Lung (tissue), 12 donors: ENCODE results near the gene DMTF1. TPM values are rescaled to one million over a fixed set of nuclear protein-coding genes. Genes with fewer than 3 reads are reported as not detected.

Experiments
- ATAC-seq: fragments of 200-7000 bp; cut with Tn5 transposase; one replicate; pipeline ENCODE4 v1.9.1; 2020; ENCODE audit warnings: moderate number of reproducible peaks; ENCODE audit not compliant: insufficient read depth, low FRiP score
- DNase-seq, 3 donors: peaks; one replicate each; pipeline ENCODE4 v3.0.0-alpha.2; 2013 to 2017
- H3K27ac ChIP-seq, 2 donors: one replicate each; pipeline ENCODE4 v1.5.1; 2013; ENCODE audit warnings: mild to moderate bottlenecking in 2 of 2, moderate library complexity in 2 of 2, control low read depth in 1 of 2, inconsistent platforms in 1 of 2, low read depth in 1 of 2, low read length in 1 of 2
- H3K27me3 ChIP-seq, 3 donors: one replicate each; pipeline ENCODE4 v1.5.1; 2013; ENCODE audit warnings: low read length in 2 of 3; ENCODE audit not compliant: control insufficient read depth in 3 of 3, insufficient read depth in 3 of 3
- H3K36me3 ChIP-seq, 4 donors: one replicate each; pipeline ENCODE4 v1.5.1; 2013; ENCODE audit warnings: low read length in 4 of 4, mild to moderate bottlenecking in 1 of 4, moderate library complexity in 1 of 4; ENCODE audit not compliant: control insufficient read depth in 4 of 4, insufficient read depth in 4 of 4
- H3K4me1 ChIP-seq, 5 donors: one replicate each; pipeline ENCODE4 v1.5.1; 2013; ENCODE audit warnings: low read length in 5 of 5, mild to moderate bottlenecking in 2 of 5, moderate library complexity in 1 of 5; ENCODE audit not compliant: control insufficient read depth in 5 of 5, insufficient read depth in 5 of 5
- H3K4me3 ChIP-seq: one replicate; pipeline ENCODE4 v1.5.1; 2013; ENCODE audit warnings: mild to moderate bottlenecking, control low read depth, moderate library complexity
- H3K9ac ChIP-seq, 2 donors: one replicate each; pipeline ENCODE4 v1.5.1; 2013; ENCODE audit warnings: low read length in 2 of 2, control low read depth in 1 of 2; ENCODE audit not compliant: insufficient read depth in 1 of 2
- H3K9me3 ChIP-seq, 4 donors: one replicate each; pipeline ENCODE4 v1.5.1; 2013; ENCODE audit warnings: low read length in 3 of 4, mild to moderate bottlenecking in 1 of 4, moderate library complexity in 1 of 4; ENCODE audit not compliant: control insufficient read depth in 4 of 4, insufficient read depth in 3 of 4
- CTCF ChIP-seq: IDR thresholded peaks from 2 replicates; pipeline ENCODE4 v1.5.1; 2012; ENCODE audit warnings: mild to moderate bottlenecking; ENCODE audit errors: control extremely low read depth, extremely low read depth
- WGBS, 2 donors: extraction: QIAGEN DNeasy Blood & Tissue Kit; methylation state at CpG; one replicate each; pipeline ENCODE4 v1.1.7; 2013; 5-methylcytosine and 5-hydroxymethylcytosine counted together
- polyA plus RNA-seq, 2 donors: library from polyadenylated mRNA; stranded (reverse); fragments of 200-250 nt; gene quantifications; one replicate each; pipeline ENCODE4 v1.2.1, GENCODE V29; 2013
- total RNA-seq, 2 donors: library from RNA; depleted of rRNA in 1 of 2; stranded (reverse); fragments of >200 nt in 1 of 2; gene quantifications; one replicate each; pipeline ENCODE4 v1.2.1, GENCODE V29; 2014 to 2021
- donor health status: control.
- donor health status: control.
- donor health status: Bipolar disorder and iron deficiency.
- donor health status: healthy.
- donor health status: DM: yes; HTN: yes; CAD: no.

The DMTF1 gene
- total and polyA plus RNA-seq, 4 donors: 24.3 to 254 (median 52.7) TPM

GRCh38 chr7:87193912-87194311, 41.7 kb downstream of the DMTF1 start:
- H3K4me1 ChIP-seq: peaks cover 0 to under 1% (median 0%) of the 10 kb centered on the region in 5 donors
- no peak for DNase-seq
- no peak overlapping the region for H3K9ac ChIP-seq
- no peak for ATAC-seq
- no peaks in the 10 kb centered on the region for H3K27me3 ChIP-seq
- no peak for TF ChIP-seq CTCF
- no peak overlapping the region for H3K4me3 ChIP-seq
- H3K27ac ChIP-seq: no peak overlapping the region
- peaks cover 17 to 65% (median 38%) of the 10 kb centered on the region in 4 donors for H3K36me3 ChIP-seq
- 95 to 98% methylated on average over 1 of the region's 1 CpG for WGBS, 2 donors
- no peaks in the 10 kb centered on the region for H3K9me3 ChIP-seq

- WGBS, 2 donors: 71 to 75% methylated on average over 1 of the region's 1 CpG
- Histone ChIP-seq H3K4me1 (peaks cover 0 to 8% (median 0%) of the 10 kb centered on the region in 5 donors), H3K4me3 (no peak overlapping the region), H3K27me3 (no peaks in the 10 kb centered on the region), H3K9ac (no peak overlapping the region), H3K36me3 (peaks cover 14 to 33% (median 27%) of the 10 kb centered on the region in 4 donors), H3K27ac (no peak overlapping the region), H3K9me3 (no peaks in the 10 kb centered on the region)
- DNase-seq: no peak
- ATAC-seq: no peak
- TF ChIP-seq CTCF: no peak
Measured at GRCh38 chr7:87199241-87199640, 47.0 kb downstream of the DMTF1 start.

- no peaks in the 10 kb centered on the region for H3K27me3 ChIP-seq
- ATAC-seq (no peak), DNase-seq (no peak)
- peaks cover 0 to 8% (median 0%) of the 10 kb centered on the region in 5 donors for H3K4me1 ChIP-seq
- peak overlapping the region in 1 of 2 donors; percentile 52 for H3K27ac ChIP-seq
- WGBS, 2 donors: 69 to 77% methylated on average over 6 of the region's 6 CpGs
- no peak for TF ChIP-seq CTCF
- H3K4me3 ChIP-seq: no peak overlapping the region
- peaks cover 0 to 4% (median 0%) of the 10 kb centered on the region in 4 donors for H3K9me3 ChIP-seq
- H3K9ac ChIP-seq: no peak overlapping the region
- H3K36me3 ChIP-seq: peaks cover 17 to 28% (median 26%) of the 10 kb centered on the region in 4 donors
Measured at GRCh38 chr7:87199700-87200450, 47.6 kb downstream of the DMTF1 start.

- Histone ChIP-seq H3K27me3 (no peaks in the 10 kb centered on the region), H3K27ac (no peak overlapping the region), H3K9ac (no peak overlapping the region), H3K4me3 (no peak overlapping the region), H3K4me1 (peaks cover 0 to 8% (median 0%) of the 10 kb centered on the region in 5 donors), H3K36me3 (peaks cover 10 to 34% (median 17%) of the 10 kb centered on the region in 4 donors), H3K9me3 (peaks cover 0 to 11% (median 5%) of the 10 kb centered on the region in 4 donors)
- WGBS, 2 donors: 79 to 80% methylated on average over 1 of the region's 1 CpG
- no peak for TF ChIP-seq CTCF
- no peak for DNase-seq
- ATAC-seq: no peak
Measured at GRCh38 chr7:87202208-87202607, 50.0 kb downstream of the DMTF1 start.
